OCI-LY3 (cell line): ENCODE data around the gene CMTR1.

ENCODE experiments used
- H2AFZ ChIP-seq: fragments of 200-600, 300-600 bp; shearing (Covaris generic); 2 replicates; pipeline ENCODE4 v1.6.0; 2014; ENCODE audit warnings: antibody characterized with exemption, low read depth, low read length
- H3K27ac ChIP-seq: fragments of 200-600, 300-600 bp; sonication (generic); 2 replicates; pipeline ENCODE4 v1.5.1; 2014; ENCODE audit warnings: mild to moderate bottlenecking, low read length, moderate library complexity, mixed read lengths
- H3K27me3 ChIP-seq: fragments of 200-600, 300-600 bp; sonication (generic); 2 replicates; pipeline ENCODE4 v1.6.1; 2014; ENCODE audit warnings: low read depth, low read length, mixed read lengths
- H3K36me3 ChIP-seq: fragments of 200-600, 300-600 bp; sonication (generic); replicated peaks from 2 replicates; pipeline ENCODE3; 2014; ENCODE audit warnings: low read depth, low read length, mixed read lengths
- H3K4me1 ChIP-seq: fragments of 300-600, 200-600 bp; sonication (generic); 2 replicates; pipeline ENCODE4 v1.6.1; 2014; ENCODE audit warnings: low read length, mixed read lengths
- H3K4me2 ChIP-seq: fragments of 200-600, 300-600 bp; sonication (generic); 2 replicates; pipeline ENCODE4 v1.6.1; 2014; ENCODE audit warnings: low read length, mixed read lengths
- H3K4me3 ChIP-seq: fragments of 300-600, 200-600 bp; sonication (generic); 2 replicates; pipeline ENCODE4 v1.5.1; 2014; ENCODE audit warnings: antibody characterized with exemption, mild to moderate bottlenecking, low read length, moderate library complexity
- H3K79me2 ChIP-seq: fragments of 300-600, 200-600 bp; shearing (Covaris generic); 2 replicates; pipeline ENCODE4 v1.6.1; 2014; ENCODE audit warnings: mild to moderate bottlenecking, low read length, mixed read lengths
- H3K9ac ChIP-seq: fragments of 300-600, 200-600 bp; shearing (Covaris generic); 2 replicates; pipeline ENCODE4 v1.6.0; 2014; ENCODE audit warnings: mild to moderate bottlenecking, low read length, moderate library complexity
- H3K9me3 ChIP-seq: fragments of 200-600, 300-600 bp; shearing (Covaris generic); 2 replicates; pipeline ENCODE4 v1.6.1; 2014; ENCODE audit warnings: low read length, mixed read lengths; ENCODE audit not compliant: insufficient read depth
- H4K20me1 ChIP-seq: fragments of 200-600, 300-600 bp; sonication (generic); 2 replicates; pipeline ENCODE4 v1.6.1; 2016; ENCODE audit warnings: low read length, mixed read lengths; ENCODE audit not compliant: insufficient read depth
- CTCF ChIP-seq: fragments of 200-600, 300-600 bp; sonication (generic); IDR thresholded peaks from 2 replicates; pipeline ENCODE4 v1.5.1; 2014; ENCODE audit warnings: antibody characterized with exemption, low read length, low read depth
- EZH2phosphoT487 ChIP-seq: fragments of 200-600 bp; shearing (Covaris generic); IDR thresholded peaks from 2 replicates; pipeline ENCODE4 v1.6.1; 2018; ENCODE audit warnings: antibody characterized with exemption, mixed run types, low read depth

Gene CMTR1

GRCh38 chr6:37478827-37479226 is 45.8 kb downstream of the CMTR1 start:
- no peak overlapping the region for H2AFZ ChIP-seq
- H3K9me3 ChIP-seq: no peaks in the 10 kb centered on the region
- no peak overlapping the region for H3K4me3 ChIP-seq
- no peaks in the 10 kb centered on the region for H3K27me3 ChIP-seq
- H3K4me1 ChIP-seq: no peaks in the 10 kb centered on the region
- no peak overlapping the region for H3K4me2 ChIP-seq
- H3K9ac ChIP-seq: no peak overlapping the region
- TF ChIP-seq EZH2phosphoT487: no peak
- no peak for TF ChIP-seq CTCF
- no peak overlapping the region for H3K27ac ChIP-seq
- no peaks in the 10 kb centered on the region for H4K20me1 ChIP-seq
- no peaks in the 10 kb centered on the region for H3K79me2 ChIP-seq
- peaks cover 73% of the 10 kb centered on the region for H3K36me3 ChIP-seq

DNA sequence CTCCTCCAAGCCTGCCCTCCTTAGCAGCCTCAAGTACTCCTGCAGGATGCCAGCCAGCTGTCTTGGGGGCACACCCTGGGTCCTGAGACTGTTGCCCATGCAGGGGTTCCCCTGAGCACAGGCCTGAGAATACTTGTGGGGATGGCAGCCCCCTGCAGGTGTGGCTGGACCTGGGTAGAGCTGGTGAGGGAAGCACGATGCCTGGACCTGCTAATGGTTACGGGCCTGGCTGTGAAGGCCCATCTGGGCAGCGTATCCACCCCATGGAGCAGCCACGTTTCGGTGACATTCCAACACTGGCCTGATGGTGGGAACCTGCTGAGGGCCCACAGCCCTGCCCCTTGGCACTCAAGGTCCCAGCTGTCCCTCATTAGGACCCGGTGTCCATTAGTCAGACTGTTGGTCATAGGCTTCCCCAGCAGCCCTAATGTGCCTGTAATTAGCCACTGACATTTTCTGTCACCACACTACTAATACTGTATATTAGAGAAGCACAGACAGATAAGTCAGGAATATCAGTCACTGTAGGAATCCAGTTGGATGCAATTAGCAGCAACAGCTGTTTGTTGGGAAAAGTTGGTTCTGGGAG is 46.3 kb downstream of the CMTR1 start:
- Histone ChIP-seq H3K79me2 (no peaks in the 10 kb centered on the region), H3K36me3 (peaks cover 69% of the 10 kb centered on the region)
- no peak for TF ChIP-seq EZH2phosphoT487
- no peak for TF ChIP-seq CTCF

DNA sequence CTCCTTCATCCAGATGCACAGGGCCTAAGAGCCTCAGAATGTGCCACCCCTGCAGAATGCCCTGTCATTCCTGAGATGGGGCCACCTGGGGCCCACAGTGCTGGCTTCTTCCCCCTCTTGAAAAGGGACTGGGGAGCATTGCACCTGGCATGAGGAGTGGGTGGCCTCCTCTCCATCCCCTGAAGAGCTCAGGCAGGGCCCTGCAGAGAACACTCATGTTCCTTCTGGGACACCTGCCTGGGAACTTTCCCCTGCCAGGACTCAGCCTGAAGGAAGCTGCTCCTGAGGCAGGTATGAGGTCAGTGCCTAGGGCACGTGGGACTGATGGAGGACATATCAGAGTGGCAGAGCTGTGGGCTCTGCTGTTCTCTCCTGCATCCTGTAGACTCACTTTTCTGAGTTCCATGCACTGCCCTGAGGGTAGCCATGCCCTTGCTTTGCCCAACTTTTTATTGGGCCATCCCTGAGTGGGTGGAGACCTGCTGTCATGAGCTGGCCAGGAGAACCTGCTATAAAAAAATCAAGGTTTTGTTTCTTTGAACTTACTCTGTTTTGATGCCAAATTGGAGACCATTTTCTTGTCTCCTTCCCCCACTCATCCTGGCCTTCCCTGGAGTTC is 47.2 kb downstream of the CMTR1 start:
- no peaks in the 10 kb centered on the region for H4K20me1 ChIP-seq
- no peak overlapping the region for H3K4me3 ChIP-seq
- H3K9me3 ChIP-seq: no peaks in the 10 kb centered on the region
- no peak overlapping the region for H3K4me2 ChIP-seq
- TF ChIP-seq CTCF (no peak), EZH2phosphoT487 (no peak)
- H3K27me3 ChIP-seq: no peaks in the 10 kb centered on the region
- H3K4me1 ChIP-seq: no peaks in the 10 kb centered on the region
- H2AFZ ChIP-seq: no peak overlapping the region
- H3K9ac ChIP-seq: no peak overlapping the region
- peaks cover 61% of the 10 kb centered on the region for H3K36me3 ChIP-seq
- H3K27ac ChIP-seq: no peak overlapping the region
- H3K79me2 ChIP-seq: no peaks in the 10 kb centered on the region

More for the DNA sequence above, 46.3 kb downstream of the CMTR1 start:
- no peak overlapping the region for H2AFZ ChIP-seq
- H3K4me2 ChIP-seq: no peak overlapping the region
- H3K27me3 ChIP-seq: no peaks in the 10 kb centered on the region
- no peak overlapping the region for H3K9ac ChIP-seq
- H3K4me3 ChIP-seq: no peak overlapping the region
- no peaks in the 10 kb centered on the region for H3K9me3 ChIP-seq
- no peaks in the 10 kb centered on the region for H4K20me1 ChIP-seq
- H3K4me1 ChIP-seq: no peaks in the 10 kb centered on the region
- H3K27ac ChIP-seq: no peak overlapping the region

GRCh38 chr6:37480951-37481534 is 48.0 kb downstream of the CMTR1 start:
- no peaks in the 10 kb centered on the region for H3K4me1 ChIP-seq
- H3K9ac ChIP-seq: no peak overlapping the region
- TF ChIP-seq EZH2phosphoT487: no peak
- TF ChIP-seq CTCF: no peak
- no peak overlapping the region for H3K4me3 ChIP-seq
- H4K20me1 ChIP-seq: no peaks in the 10 kb centered on the region
- H3K79me2 ChIP-seq: no peaks in the 10 kb centered on the region
- no peaks in the 10 kb centered on the region for H3K9me3 ChIP-seq
- H3K36me3 ChIP-seq: peaks cover 58% of the 10 kb centered on the region
- H3K4me2 ChIP-seq: no peak overlapping the region
- H2AFZ ChIP-seq: no peak overlapping the region
- no peaks in the 10 kb centered on the region for H3K27me3 ChIP-seq
- no peak overlapping the region for H3K27ac ChIP-seq
